SJCRH30 (cell line): ENCODE results near the gene ZNF471. TPM values are rescaled to one million over a fixed set of nuclear protein-coding genes. Genes with fewer than 3 reads are reported as not detected.
A peak's percentile ranks its signal among the peaks of the same experiment; 100 is the strongest.

ENCODE experiments used
- DNase-seq, 2 experiments: peaks; one replicate each; pipeline ENCODE4 v3.0.0-alpha.2; 2015 to 2020
- H3K27ac ChIP-seq: fragments of 250-450 bp; sonication (Bioruptor Pico); 2 replicates; pipeline ENCODE4 v1.5.1; 2020; ENCODE audit warnings: mild to moderate bottlenecking, moderate library complexity
- H3K27me3 ChIP-seq: fragments of 250-450 bp; sonication (Bioruptor Pico); 2 replicates; pipeline ENCODE4 v1.5.1; 2020; ENCODE audit warnings: mild to moderate bottlenecking, moderate library complexity
- H3K36me3 ChIP-seq: fragments of 250-450 bp; sonication (Bioruptor Pico); 2 replicates; pipeline ENCODE4 v1.5.1; 2020; ENCODE audit warnings: mild to moderate bottlenecking, moderate library complexity
- H3K4me1 ChIP-seq: fragments of 250-450 bp; sonication (Bioruptor Pico); 2 replicates; pipeline ENCODE4 v1.5.1; 2020; ENCODE audit warnings: mild to moderate bottlenecking, moderate library complexity
- H3K4me3 ChIP-seq: fragments of 250-450 bp; sonication (Bioruptor Pico); 2 replicates; pipeline ENCODE4 v1.5.1; 2020; ENCODE audit warnings: mild to moderate bottlenecking, moderate library complexity
- H3K9me3 ChIP-seq: fragments of 250-450 bp; sonication (Bioruptor Pico); replicated peaks from 2 replicates; pipeline ENCODE4 v1.5.1; 2020; ENCODE audit warnings: mild to moderate bottlenecking, moderate library complexity
- total RNA-seq: library from RNA; depleted of rRNA; stranded (reverse); fragments of >200 nt; shearing (Covaris generic); gene quantifications from 2 replicates; pipeline ENCODE4 v1.2.3, GENCODE V29; 2014; rRNA removed

Gene ZNF471
- total RNA-seq: 2.5 and 3.4 TPM in 2 replicates

DNA sequence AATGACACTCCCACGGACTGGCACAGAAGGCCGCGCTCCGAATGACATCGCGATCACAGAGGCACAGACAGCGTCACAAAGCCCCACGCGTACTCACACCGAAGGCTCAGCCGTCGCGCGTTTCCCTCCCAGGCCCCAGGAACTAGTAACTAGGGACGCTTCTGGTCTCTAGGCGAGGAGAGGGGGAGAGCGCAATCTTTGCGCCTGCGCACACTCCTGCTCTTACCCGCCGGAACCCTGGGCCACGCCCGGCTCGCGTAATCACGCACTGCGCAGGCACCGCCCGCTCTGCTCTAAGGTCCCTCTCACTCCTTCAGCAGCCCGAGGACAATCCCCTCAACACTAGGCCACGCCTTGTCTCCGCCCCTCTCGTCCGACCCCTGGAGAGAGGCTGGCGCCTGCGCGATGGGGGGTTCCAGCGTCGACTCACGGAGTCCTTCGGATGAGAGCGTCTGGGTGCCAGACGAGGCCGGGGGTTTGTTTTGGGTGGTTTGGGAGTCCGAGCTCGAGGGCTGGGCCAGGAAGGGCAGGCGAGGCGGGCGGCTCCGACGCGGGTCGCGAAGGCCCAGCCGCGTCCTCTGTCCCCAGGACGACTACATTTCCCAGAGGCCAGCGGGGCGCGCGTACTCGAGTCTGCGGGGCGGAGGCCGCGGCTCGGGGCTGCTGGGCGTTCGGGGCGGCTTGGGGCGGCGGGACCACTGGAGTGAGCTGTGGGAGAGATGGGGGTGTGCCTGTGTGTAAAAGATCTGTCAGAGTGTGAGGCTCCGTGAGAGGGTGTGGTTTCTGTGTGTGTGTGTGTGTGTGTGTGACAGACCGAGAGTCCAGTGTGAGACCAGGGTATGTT, at the start of gene ZNF471:
ZNF471 (plus strand) TSS at position 410 of the 844 bp plus-strand sequence. CDS start 3,717 bp downstream, outside the sequence.
- Histone ChIP-seq H3K4me1 (no peaks in the 10 kb centered on the region), H3K9me3 (no peaks in the 10 kb centered on the region), H3K4me3 (peak within 1 kb of the TSS; percentile 92), H3K36me3 (no peaks in the 10 kb centered on the region), H3K27ac (peak within 1 kb of the TSS; percentile 96), H3K27me3 (no peaks in the 10 kb centered on the region)
- DNase-seq: peak; percentile 99

GRCh38 chr19:56474308-56474707, 33.3 kb upstream of the ZNF471 start:
- no peak for DNase-seq
- Histone ChIP-seq H3K4me3 (no peak overlapping the region), H3K9me3 (no peaks in the 10 kb centered on the region), H3K27me3 (no peaks in the 10 kb centered on the region), H3K27ac (no peak overlapping the region), H3K36me3 (peaks cover 15% of the 10 kb centered on the region), H3K4me1 (no peaks in the 10 kb centered on the region)

- peak overlapping the region; percentile 81 for H3K4me3 ChIP-seq
- no peak overlapping the region for H3K27ac ChIP-seq
- H3K9me3 ChIP-seq: no peaks in the 10 kb centered on the region
- DNase-seq: no peak
- H3K4me1 ChIP-seq: no peaks in the 10 kb centered on the region
- H3K27me3 ChIP-seq: no peaks in the 10 kb centered on the region
- peaks cover 13% of the 10 kb centered on the region for H3K36me3 ChIP-seq
These were observed 31.6 kb upstream of the ZNF471 start for GRCh38 chr19:56476093-56476492.

- Histone ChIP-seq H3K36me3 (peaks cover 6% of the 10 kb centered on the region), H3K27me3 (no peaks in the 10 kb centered on the region), H3K27ac (peak within 1 kb of the TSS; percentile 80), H3K4me1 (no peaks in the 10 kb centered on the region), H3K9me3 (no peaks in the 10 kb centered on the region), H3K4me3 (peak within 1 kb of the TSS; percentile 81)
- DNase-seq: peak; percentile 20 to 36
These were observed 30.8 kb upstream of the ZNF471 start, which contains the start of gene ZNF667 for GRCh38 chr19:56476651-56477428. ZNF667 (minus strand) TSS chr19:56477345; CDS start chr19:56462370, 14,975 bp downstream.

DNA sequence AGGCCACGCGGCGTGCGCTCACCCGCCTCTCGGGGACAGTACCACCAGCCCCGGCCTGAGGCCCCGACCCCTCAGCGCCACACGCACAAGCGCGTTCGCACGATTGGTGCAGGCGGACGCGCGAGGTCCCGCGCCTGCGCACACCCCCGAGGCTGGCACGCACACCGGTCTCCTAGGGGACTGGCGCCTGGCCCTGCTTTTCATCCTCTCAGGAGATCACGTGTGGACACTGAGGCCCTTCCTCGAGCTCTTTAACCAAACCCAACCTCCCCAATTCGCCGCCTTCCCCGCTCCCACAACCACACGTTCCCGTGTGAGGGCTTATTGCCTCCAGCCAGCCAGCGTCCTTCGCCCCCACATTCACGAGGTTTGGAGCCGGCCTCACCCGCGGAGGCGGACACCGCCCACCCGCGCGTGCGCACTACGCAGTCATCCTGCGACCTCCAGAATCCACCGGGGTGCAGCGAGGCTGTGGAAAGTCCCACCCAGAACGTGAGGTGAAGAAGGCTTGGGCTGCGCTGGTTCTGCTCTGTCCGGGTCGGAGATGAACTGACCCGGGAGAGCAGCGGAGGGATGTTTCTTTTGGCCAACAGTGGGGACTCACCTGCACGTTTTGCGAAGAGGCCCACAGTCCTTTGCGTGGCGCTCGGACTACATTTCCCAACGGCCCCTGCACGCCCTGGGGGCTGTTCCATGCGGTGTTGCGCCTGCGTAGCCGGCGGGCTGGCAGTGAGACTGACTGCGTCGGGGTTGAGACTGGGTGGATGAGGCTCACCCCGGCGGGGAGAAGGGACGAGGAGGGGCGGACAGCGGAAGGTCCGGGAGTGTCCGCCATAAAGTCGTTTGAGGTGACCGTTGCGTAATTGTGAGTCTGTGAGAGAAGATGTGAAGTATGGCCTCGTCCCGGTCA, 30.0 kb upstream of the ZNF471 start:
- no peaks in the 10 kb centered on the region; the same call in 1 of the 2 replicates for H3K36me3 ChIP-seq
- no peaks in the 10 kb centered on the region for H3K27me3 ChIP-seq
- DNase-seq: peak; percentile 91 to 93
- H3K27ac ChIP-seq: peak overlapping the region; percentile 80
- H3K9me3 ChIP-seq: no peaks in the 10 kb centered on the region; the same call in 1 of the 2 replicates
- peak overlapping the region; percentile 81 for H3K4me3 ChIP-seq
- no peaks in the 10 kb centered on the region for H3K4me1 ChIP-seq

GRCh38 chr19:56491399-56491798, 16.3 kb upstream of the ZNF471 start:
- no peaks in the 10 kb centered on the region for H3K4me1 ChIP-seq
- no peak overlapping the region for H3K27ac ChIP-seq
- H3K9me3 ChIP-seq: peaks cover 3% of the 10 kb centered on the region; the same call in 1 of the 2 replicates
- no peak overlapping the region for H3K4me3 ChIP-seq
- H3K36me3 ChIP-seq: no peaks in the 10 kb centered on the region
- H3K27me3 ChIP-seq: no peaks in the 10 kb centered on the region
- no peak for DNase-seq

- H3K27me3 ChIP-seq: no peaks in the 10 kb centered on the region
- H3K4me3 ChIP-seq: no peak overlapping the region
- no peaks in the 10 kb centered on the region for H3K4me1 ChIP-seq
- H3K27ac ChIP-seq: no peak overlapping the region
- H3K9me3 ChIP-seq: no peaks in the 10 kb centered on the region
- no peaks in the 10 kb centered on the region for H3K36me3 ChIP-seq
- no peak for DNase-seq
These were observed 3.1 kb upstream of the ZNF471 start for GRCh38 chr19:56504581-56504980.

DNA sequence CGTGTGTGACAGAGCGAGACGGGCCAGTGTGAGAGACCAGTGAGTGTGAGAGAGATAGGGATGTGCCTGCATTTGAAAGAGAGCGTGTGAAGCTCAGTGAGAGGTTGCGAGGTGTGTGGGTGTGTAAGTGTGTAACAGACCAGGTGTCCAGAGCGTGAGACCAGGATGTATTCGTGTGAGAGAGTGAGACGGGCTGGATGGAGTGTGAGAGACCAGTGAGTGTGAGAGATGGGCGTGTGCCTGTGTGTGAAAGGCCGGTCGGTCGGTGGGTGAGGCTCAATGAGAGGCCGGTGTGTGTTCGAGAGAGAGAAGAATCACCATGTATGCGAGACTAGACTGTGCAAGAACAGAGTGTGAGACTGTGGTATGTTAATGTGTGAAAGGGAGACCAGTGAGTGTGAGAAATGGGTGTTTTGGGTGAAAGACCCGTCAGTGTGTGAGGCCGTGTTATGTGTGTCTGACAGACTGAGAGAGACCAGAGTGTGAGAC, 679 bp downstream of the ZNF471 start:
- no peak for DNase-seq
- H3K36me3 ChIP-seq: no peaks in the 10 kb centered on the region
- H3K9me3 ChIP-seq: no peaks in the 10 kb centered on the region
- no peaks in the 10 kb centered on the region for H3K27me3 ChIP-seq
- H3K27ac ChIP-seq: peak overlapping the region; percentile 96; the same call in 1 of the 2 replicates
- H3K4me3 ChIP-seq: peak overlapping the region; percentile 92
- H3K4me1 ChIP-seq: no peaks in the 10 kb centered on the region

DNA sequence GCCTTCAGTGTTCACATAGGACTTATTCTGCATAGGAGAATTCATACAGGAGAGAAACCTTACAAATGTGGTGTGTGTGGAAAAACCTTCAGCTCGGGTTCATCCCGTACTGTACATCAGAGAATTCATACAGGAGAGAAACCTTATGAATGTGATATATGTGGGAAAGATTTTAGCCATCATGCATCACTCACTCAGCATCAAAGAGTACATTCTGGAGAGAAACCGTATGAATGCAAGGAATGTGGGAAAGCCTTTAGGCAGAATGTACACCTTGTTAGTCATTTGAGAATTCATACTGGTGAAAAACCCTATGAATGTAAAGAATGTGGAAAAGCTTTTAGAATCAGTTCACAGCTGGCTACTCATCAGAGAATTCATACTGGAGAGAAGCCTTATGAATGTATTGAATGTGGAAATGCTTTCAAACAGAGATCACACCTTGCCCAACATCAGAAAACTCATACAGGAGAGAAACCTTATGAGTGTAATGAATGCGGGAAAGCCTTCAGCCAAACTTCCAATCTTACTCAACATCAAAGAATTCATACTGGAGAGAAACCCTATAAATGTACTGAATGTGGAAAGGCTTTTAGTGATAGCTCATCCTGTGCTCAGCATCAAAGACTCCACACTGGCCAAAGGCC, 17.7 kb downstream of the ZNF471 start:
- Histone ChIP-seq H3K4me1 (no peaks in the 10 kb centered on the region), H3K4me3 (no peak overlapping the region), H3K9me3 (peaks cover 44% of the 10 kb centered on the region)

GRCh38 chr19:56537442-56537841, 29.8 kb downstream of the ZNF471 start:
- peaks cover 10% of the 10 kb centered on the region; the same call in 1 of the 2 replicates for H3K36me3 ChIP-seq
- H3K4me1 ChIP-seq: no peaks in the 10 kb centered on the region
- H3K4me3 ChIP-seq: no peak overlapping the region; the same call in 1 of the 2 replicates
- no peak for DNase-seq
- no peak overlapping the region for H3K27ac ChIP-seq
- peaks cover 9% of the 10 kb centered on the region; the same call in 1 of the 2 replicates for H3K9me3 ChIP-seq
- H3K27me3 ChIP-seq: no peaks in the 10 kb centered on the region

More for the DNA sequence above, 17.7 kb downstream of the ZNF471 start:
- no peaks in the 10 kb centered on the region for H3K36me3 ChIP-seq
- no peak overlapping the region for H3K27ac ChIP-seq
- H3K27me3 ChIP-seq: no peaks in the 10 kb centered on the region
- peak in 1 of 2 experiments; percentile 5 for DNase-seq

GRCh38 chr19:56538254-56538760, 30.7 kb downstream of the ZNF471 start:
- H3K4me3 ChIP-seq: peak overlapping the region; percentile 93
- H3K27ac ChIP-seq: peak overlapping the region; percentile 93
- H3K36me3 ChIP-seq: peaks cover 10% of the 10 kb centered on the region; the same call in 1 of the 2 replicates
- H3K27me3 ChIP-seq: no peaks in the 10 kb centered on the region
- H3K4me1 ChIP-seq: no peaks in the 10 kb centered on the region
- DNase-seq: peak; percentile 96
- H3K9me3 ChIP-seq: peaks cover 13% of the 10 kb centered on the region; the same call in 1 of the 2 replicates

DNA sequence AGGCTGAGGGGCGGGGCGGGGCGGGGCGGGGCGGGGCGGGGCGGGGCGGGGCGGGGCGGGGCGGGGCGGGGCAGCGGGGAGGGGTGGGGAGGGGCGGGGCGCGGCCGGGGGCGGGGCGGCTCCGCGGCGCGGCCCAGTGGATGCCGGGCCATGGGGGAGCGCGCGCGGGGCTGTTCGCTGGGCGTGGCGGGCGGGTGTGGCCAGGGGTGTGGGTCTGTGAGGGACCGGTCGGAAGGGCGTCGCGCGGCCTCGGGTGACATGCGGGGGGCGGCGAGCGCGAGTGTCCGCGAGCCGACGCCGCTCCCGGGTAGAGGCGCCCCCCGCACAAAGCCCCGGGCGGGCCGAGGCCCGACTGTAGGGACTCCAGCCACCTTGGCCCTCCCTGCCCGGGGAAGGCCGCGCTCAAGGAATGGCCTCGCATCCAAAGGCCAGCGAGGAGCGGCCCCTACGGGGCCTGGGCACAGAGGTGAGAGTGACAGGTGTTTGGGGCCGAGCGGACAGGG, 31.2 kb downstream of the ZNF471 start, which contains the start of gene ZFP28:
ZFP28 (plus strand) TSS at position 188 of the 503 bp plus-strand sequence; CDS start at position 259, 71 bp downstream.
- peak; percentile 83 to 89 for DNase-seq
- peaks cover 13% of the 10 kb centered on the region for H3K36me3 ChIP-seq

GRCh38 chr19:56543776-56544175, 36.1 kb downstream of the ZNF471 start:
- H3K9me3 ChIP-seq: peaks cover 19% of the 10 kb centered on the region
- peaks cover 29% of the 10 kb centered on the region for H3K36me3 ChIP-seq
- no peak overlapping the region for H3K27ac ChIP-seq
- H3K4me3 ChIP-seq: no peak overlapping the region
- H3K4me1 ChIP-seq: no peaks in the 10 kb centered on the region
- H3K27me3 ChIP-seq: no peaks in the 10 kb centered on the region
- no peak for DNase-seq

More for the DNA sequence above, 31.2 kb downstream of the ZNF471 start, which contains the start of gene ZFP28:
- Histone ChIP-seq H3K27me3 (no peaks in the 10 kb centered on the region), H3K4me1 (no peaks in the 10 kb centered on the region), H3K27ac (peak within 1 kb of the TSS; percentile 93), H3K4me3 (peak within 1 kb of the TSS; percentile 93), H3K9me3 (peaks cover 16% of the 10 kb centered on the region)
